ENCODE data around the gene DNAJC22.
"Not testable (repeated sequence)": the region's sequence is repeated elsewhere in the genome, so short reads cannot be mapped to it uniquely, and the experiment has no call there.

The DNAJC22 gene

GRCh38 chr12:49346659-49347310 lies at the start of gene DNAJC22:
TSS of gene DNAJC22 (plus strand) at chr12:49346888. CDS start at chr12:49348873, 1,985 bp downstream.
- DNase-seq (ENCODE audit: low spot score) = no peak

- DNase-seq (ENCODE audit: low spot score) = no peak
These were observed 49.0 kb upstream of the DNAJC22 start for GRCh38 chr12:49297695-49298060.

- DNase-seq (ENCODE audit: low spot score) = no peak
These were observed 48.5 kb upstream of the DNAJC22 start for GRCh38 chr12:49298160-49298559.

GRCh38 chr12:49301760-49302159 lies 44.9 kb upstream of the DNAJC22 start:
- no peak for DNase-seq (ENCODE audit: low spot score)

GRCh38 chr12:49304161-49304560 lies 42.5 kb upstream of the DNAJC22 start:
- no peak for DNase-seq (ENCODE audit: low spot score)

GRCh38 chr12:49305762-49306510 lies 40.8 kb upstream of the DNAJC22 start:
- DNase-seq (ENCODE audit: low spot score) = no peak

- DNase-seq (ENCODE audit: low spot score) = no peak
These were observed 37.3 kb upstream of the DNAJC22 start for GRCh38 chr12:49309386-49309785.

- DNase-seq (ENCODE audit: low spot score) = not testable (repeated sequence)
These were observed 36.2 kb upstream of the DNAJC22 start for GRCh38 chr12:49310451-49311000.

- DNase-seq (ENCODE audit: low spot score) = no peak
These were observed 31.9 kb upstream of the DNAJC22 start for GRCh38 chr12:49314811-49315210.

GRCh38 chr12:49317118-49317517 lies 29.6 kb upstream of the DNAJC22 start:
- DNase-seq (ENCODE audit: low spot score) = not testable (repeated sequence)

- not testable (repeated sequence) for DNase-seq (ENCODE audit: low spot score)
These were observed 26.1 kb upstream of the DNAJC22 start for GRCh38 chr12:49320411-49321103.

GRCh38 chr12:49322367-49322707 lies 24.4 kb upstream of the DNAJC22 start:
- DNase-seq (ENCODE audit: low spot score) = no peak

- peak; percentile 100 for DNase-seq (ENCODE audit: low spot score)
These were observed 23.8 kb upstream of the DNAJC22 start, which contains the start of gene TROAP for GRCh38 chr12:49322708-49323523. TSS of gene TROAP (plus strand) at chr12:49323255. CDS start at chr12:49323609, 354 bp downstream.

GRCh38 chr12:49323524-49324097 lies 23.1 kb upstream of the DNAJC22 start:
- DNase-seq (ENCODE audit: low spot score) = no peak

- DNase-seq (ENCODE audit: low spot score) = no peak
These were observed 21.1 kb upstream of the DNAJC22 start for GRCh38 chr12:49325606-49326005.

- no peak for DNase-seq (ENCODE audit: low spot score)
These were observed 19.3 kb upstream of the DNAJC22 start for GRCh38 chr12:49327368-49327767.

GRCh38 chr12:49327887-49328286 lies 18.8 kb upstream of the DNAJC22 start:
- no peak for DNase-seq (ENCODE audit: low spot score)

- DNase-seq (ENCODE audit: low spot score) = no peak
These were observed 17.9 kb upstream of the DNAJC22 start for GRCh38 chr12:49328816-49329215.

GRCh38 chr12:49330032-49330619 lies 16.6 kb upstream of the DNAJC22 start:
- no peak for DNase-seq (ENCODE audit: low spot score)

GRCh38 chr12:49330631-49331379 lies 15.9 kb upstream of the DNAJC22 start:
- no peak for DNase-seq (ENCODE audit: low spot score)
